ENCODE measurements around the gene GPR78. TPM values are rescaled to one million over a fixed set of nuclear protein-coding genes. Genes with fewer than 3 reads are reported as not detected.
A peak's percentile ranks its signal among the peaks of the same experiment; 100 is the strongest.

Gene GPR78
- total RNA-seq, 1 donor from 2014 or later: 0.58 TPM

DNA sequence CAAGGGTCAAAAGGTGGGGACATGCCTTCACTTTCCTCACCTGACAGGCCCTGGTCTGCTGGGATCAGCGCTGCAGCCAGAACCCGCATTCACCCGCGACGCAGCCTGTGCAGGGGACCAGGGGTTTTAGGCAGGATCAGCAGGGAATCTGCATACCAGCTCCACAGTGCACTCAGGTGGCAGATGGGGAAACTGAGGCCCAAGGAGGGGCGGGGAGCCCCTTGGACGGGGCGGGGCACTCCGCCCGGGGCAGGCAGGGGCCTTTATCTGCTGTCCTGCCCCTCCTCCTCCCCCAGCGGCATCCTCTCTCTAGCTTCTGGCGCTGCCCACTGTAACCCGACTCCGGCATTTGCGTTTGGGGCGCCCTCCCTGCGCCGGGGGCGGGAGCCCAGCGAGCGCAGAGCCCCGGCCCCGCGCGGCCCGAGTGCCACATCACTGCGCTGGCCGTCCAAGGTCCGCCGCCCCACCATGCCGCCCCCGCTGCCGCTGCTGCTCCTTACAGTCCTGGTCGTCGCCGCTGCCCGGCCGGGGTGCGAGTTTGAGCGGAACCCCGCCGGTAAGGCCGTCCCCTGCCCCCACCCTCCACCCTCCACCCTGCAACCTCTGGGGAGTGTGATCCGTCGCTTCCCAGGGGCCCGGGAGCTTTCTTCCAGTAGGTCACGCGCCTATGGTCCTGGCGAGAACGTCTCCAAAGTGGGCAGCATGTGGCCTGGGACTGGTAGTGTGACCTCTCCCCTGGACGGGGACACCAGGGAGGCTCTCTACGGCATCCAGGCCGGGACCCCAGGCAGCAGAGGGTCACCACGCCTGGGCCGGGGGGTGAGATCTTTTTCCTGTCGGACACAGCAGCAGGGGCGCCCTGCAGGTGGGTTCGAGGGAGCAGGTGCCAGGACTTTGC is 12.4 kb downstream of the GPR78 start, which contains the start of gene CPZ:
TSS of gene CPZ (plus strand) at position 400 of the 898 bp plus-strand sequence. CDS start at position 469, 69 bp downstream.
- no peak for DNase-seq (ENCODE audit: low spot score)
- ATAC-seq: peak; percentile 20
- intact Hi-C loops (cut with DNase I): loop anchor here (5.0 kb wide), 1 partner anchor 125 kb away; no protein-coding TSS in a partner anchor

DNA sequence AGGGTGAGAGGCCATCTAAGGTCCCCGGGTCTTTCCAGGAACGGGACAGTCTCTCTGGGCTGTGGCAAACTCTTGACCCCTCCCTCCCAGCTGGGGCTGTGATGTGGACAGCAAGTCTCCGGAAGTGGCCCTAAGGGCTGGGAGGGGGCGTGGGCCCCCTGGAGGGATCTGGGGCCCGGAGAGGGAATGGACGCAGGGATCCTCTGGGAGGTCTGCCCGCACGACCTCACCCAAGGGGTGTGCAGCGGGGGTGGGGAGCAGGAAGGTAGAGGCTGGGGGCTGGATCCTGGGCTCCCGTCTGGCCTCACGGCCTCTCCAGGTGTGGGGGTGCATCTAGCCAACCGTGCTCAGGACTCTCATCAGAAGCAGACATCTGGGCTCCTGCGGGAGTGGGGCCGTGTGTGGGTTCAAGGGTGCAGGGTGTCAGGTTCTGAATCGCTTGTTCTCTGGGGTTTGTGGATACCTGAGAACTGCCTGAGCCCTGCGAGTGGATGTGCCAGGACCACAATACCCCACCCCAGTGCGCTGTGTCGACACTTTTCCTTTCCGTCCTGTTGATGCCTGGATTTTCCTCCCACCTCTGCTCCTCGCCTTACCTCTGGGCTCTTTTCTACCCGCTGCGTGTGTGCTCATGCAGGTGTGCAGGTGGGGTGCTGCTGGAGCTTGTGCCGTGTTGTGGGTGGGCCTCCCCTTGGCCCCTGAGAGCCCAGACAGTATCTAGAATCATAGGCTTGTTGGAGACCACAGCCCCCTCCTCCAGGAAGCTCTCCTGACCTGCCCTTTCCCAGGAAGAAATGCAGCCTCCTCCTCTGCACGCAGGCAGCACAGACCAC is 13.3 kb downstream of the GPR78 start:
- DNase-seq (ENCODE audit: low spot score): no peak
- ATAC-seq: no peak
- intact Hi-C loops (cut with DNase I): loop anchor here (5.0 kb wide), 1 partner anchor 126 kb away; no protein-coding TSS in a partner anchor

DNA sequence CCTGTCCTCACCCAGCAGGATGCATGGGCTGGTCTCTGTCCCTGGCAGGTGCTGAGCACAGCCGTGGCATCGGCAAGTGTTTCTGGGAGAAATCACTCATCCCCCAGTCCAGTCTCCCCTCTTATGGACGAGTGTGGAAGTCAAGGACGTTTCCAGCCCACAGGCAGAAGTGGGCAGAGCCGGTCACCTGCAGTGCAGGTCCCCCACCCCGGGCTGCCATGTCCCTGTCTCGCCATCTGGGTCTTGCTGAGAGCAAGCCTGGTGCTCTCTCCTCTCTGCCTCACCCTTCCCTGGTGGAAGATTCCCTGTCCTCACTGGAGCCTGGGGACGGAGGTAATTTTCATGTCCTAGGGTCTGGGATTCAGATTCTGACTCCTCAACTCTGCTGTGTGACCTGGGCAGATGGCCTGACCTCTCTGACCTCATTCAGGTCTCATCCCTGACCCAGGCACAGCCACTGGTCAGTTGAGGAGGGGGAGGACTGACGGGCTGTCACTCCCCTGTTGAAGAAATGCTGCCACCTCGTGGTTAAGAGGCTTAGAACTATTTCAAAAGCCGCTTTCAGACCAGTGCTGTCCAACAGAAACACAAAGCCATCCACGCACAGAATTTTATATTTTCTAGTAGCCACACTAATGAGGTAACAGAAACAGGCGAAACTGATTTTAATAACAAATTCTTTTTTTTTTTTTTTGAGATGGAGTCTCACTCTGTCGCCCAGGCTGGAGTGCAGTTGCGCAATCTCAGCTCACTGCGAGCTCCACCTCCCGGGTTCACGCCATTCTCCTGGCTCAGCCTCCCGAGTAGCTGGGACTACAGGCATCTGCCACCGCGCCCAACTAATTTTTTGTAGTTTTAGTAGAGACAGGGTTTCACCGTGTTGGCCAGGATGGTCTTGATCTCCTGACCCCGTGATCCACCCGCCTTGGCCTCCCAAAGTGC is 14.2 kb downstream of the GPR78 start:
- intact Hi-C loops (cut with DNase I): loop anchor here (5.0 kb wide), 1 partner anchor 127 kb away; no protein-coding TSS in a partner anchor
- no peak for DNase-seq (ENCODE audit: low spot score)
- peak; percentile 69 for ATAC-seq

DNA sequence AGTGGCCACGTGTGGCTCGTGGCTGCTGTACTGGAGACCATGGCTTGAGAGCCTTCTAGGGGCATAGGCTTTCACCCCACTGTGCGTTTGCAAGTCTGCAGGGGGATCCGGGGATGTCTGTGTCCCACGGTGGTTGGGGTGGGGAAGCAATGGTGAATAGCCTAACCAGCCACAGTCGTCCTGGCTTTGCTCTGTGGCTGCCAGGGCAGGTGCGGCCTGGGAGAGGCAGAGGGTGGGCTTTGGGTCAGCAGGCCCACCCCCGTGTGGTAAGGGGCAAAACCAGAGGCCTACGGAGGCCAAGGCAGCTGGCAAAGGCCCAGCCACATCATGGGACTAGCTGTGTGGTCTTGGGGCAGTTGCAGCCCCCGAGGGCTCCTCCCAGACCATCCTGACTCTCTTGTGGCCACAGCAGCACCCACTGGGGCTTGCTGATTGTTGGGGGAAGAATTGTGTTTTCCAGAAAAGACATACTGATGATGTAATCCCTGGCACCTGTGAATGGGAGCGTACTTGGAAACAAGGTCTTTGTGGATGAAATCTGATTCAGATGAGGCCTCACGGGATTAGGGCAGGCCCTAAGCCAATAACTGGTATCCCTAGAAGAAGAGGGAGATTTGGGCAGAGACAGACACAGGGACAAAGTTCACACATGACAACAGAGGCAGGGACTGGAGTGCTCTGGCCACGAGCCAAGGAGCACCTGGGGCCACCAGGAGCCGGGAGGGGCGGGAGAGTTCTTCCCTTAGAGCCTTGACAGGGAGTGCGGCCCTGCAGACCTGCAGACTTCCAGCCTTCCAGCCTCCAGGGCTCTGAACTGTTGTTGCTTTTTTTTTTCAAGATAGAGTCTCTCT is 15.3 kb downstream of the GPR78 start:
- intact Hi-C loops (cut with DNase I): no loop called here
- ATAC-seq: no peak
- no peak for DNase-seq (ENCODE audit: low spot score)

DNA sequence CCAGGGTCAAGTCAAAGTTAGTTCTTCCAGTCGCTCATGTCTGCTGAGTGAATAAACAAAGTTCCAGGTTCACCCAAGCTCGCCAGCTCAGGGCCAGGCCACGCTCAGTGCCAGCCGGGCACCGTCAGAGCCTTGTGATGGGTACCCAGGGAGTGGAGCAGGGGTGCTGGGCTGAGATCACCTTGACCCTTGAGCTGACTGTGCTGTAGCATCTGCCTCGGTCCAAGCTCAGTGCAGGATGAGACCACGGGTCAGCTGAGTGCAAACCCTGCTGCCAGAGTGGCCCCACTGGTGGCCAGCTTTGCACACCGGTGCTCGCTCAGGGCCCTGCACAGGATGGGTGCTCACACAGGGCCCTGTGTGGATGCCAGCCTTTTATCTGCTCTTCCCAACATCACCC is 16.7 kb downstream of the GPR78 start:
- intact Hi-C loops (cut with DNase I): no loop called here
- ATAC-seq: no peak
- DNase-seq (ENCODE audit: low spot score): no peak

DNA sequence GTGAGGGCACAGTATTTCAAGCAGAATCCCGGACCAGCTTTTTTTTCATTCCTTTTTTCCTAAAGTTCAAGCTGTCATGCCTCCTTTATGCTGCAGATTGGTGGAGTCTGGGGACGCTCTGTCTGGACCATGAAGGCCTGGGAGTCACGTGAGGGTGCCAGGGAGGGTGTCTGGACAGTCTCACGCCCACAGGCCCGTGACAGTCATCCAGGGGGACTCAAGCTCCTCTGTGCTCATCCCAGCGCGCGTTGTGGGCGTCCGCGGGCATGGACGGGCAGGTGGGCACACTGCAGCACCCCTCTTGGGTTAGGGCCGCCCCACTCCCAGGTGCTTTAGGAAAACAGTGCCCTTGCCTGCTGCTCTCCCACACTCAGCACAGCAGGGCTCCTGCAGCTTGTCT is 17.1 kb downstream of the GPR78 start:
- no peak for DNase-seq (ENCODE audit: low spot score)
- no peak for ATAC-seq
- intact Hi-C loops (cut with DNase I): no loop called here

DNA sequence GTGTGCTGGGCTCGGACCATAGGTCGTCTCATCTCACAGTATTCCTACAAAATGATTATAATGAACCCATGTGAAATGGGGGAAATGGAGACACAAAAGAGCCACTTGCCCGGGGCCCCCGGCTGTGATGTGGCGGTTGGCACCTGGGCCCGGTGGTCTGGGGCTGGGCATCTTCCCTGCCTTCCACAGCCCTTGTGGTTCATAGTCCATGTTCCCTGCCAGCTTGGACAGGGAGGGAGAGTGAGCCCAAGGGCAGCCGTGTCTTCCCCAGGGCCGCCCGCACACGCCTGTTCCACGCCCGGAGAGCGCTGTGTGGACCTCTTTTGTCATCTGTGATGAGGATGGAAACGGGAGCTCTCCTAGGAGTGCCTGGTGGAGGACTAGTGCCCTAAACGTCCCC is 17.6 kb downstream of the GPR78 start:
- ATAC-seq (no peak), DNase-seq (ENCODE audit: low spot score) (no peak)
- intact Hi-C loops (cut with DNase I): no loop called here

DNA sequence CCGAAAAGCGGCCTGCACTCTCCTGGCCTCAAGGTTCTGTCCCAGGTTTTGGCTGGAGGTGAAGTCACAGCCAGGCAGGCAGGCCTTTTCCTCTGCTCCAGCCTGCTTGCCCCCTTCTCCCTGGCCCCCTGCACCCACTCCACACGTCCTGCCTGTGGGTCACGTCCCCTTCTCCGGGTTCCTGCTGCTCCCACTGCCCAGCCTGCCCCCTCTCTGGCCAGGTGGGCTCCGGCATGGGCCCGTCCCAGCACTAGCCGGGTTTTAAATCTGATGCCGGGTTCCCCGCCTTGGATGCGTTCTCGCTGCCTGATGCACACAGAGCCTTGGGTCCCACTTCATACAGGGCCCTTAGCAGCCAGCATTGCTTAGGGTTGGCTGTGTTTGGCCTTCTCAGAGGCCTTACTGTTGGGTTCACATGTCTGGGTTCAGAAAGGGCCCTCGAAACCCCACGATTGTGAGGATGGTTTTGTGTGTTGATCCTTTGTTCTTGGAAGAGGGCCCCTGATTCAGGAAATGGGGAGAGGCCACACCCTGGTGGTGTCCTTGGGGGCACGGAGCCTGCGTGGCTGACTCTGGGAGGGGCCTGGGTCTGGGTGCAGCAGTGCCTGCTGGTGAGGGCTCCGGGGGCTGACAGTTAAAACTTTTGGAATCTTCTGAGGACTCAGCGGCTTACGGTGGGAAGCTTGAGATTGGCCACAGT is 18.3 kb downstream of the GPR78 start:
- DNase-seq (ENCODE audit: low spot score) (no peak), ATAC-seq (no peak)
- intact Hi-C loops (cut with DNase I): no loop called here

DNA sequence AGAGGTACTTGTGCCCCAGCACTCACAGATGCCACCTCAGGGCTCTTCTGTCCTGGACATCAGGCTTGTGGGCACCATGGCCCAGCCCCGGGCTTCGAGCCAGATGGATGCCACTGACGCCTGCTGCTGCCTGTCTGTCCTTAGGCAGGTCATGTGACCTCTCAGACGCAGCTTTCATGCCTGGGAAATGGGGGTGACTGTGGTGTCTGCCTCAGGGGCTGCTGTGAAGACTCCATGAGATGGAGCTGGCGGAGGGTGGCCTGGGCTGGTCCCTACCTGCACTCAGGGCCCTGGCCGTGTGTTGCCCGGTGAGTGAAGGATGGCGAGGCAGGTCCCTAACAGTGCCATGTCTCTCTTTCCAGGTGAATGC is 18.9 kb downstream of the GPR78 start:
- DNase-seq (ENCODE audit: low spot score) (no peak), ATAC-seq (no peak)
- intact Hi-C loops (cut with DNase I): no loop called here

DNA sequence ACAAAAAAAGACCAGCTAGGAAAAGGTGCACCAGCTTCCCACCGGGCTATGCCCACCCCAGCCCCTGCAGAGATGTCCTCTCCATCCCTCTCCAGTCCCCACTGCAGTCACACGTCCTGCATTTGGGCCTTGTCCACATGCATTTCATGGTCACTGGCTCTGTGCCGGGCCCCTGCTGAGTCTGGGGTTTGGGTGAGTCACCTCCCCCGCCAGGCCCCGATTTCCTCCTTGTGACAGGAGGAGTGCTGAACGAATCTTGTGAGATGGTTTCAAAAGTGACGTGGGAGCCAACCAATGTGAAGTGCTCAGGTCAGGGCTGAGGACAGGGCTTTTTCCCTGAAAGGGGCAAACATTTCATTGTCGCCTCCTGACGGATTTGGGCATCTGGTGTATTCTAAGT is 19.5 kb downstream of the GPR78 start:
- DNase-seq (ENCODE audit: low spot score): no peak
- no peak for ATAC-seq
- intact Hi-C loops (cut with DNase I): loop anchor here (10.0 kb wide), 1 partner anchor 315 kb away; no protein-coding TSS in a partner anchor

DNA sequence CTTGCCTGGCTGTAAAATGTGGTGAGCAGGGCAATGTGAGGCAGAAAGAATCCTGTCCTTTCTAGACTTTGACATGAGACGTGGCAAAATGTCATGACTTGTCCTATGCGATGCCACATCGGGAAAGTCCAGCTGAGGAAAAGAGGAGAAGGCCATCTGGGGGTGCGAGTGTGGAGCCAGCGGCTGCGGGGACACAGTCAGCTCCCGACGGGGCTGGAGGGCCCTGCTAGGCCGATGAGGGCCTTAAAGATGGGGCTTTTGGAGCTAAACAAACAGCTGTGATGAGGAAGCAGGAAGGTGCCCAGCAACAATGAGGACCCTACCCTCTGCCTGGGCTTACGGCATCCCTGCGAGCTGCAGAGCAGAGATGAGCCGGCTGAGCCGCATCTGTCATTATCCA is 20.1 kb downstream of the GPR78 start:
- DNase-seq (ENCODE audit: low spot score): no peak
- no peak for ATAC-seq
- intact Hi-C loops (cut with DNase I): loop anchor here (10.0 kb wide), 1 partner anchor 315 kb away; no protein-coding TSS in a partner anchor

DNA sequence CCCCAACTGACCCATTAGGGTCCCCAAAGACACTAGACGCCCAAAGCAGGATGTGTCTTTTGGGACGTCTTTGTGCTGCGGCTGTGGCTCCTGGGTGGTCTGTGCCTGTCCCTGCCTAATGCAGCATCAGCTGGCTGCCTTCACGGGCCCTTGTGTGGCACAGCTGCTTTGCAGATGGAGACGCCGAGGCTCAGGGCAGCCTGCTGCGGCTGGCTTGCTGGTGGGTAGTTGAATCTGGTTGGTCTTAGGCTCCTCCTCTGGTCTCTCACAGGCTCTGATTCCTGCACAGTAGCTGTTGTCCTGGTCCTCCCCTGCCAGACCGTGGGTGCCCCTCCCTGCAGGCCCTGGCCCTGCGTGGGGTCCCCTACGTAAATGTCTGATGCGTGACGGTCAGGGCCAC is 20.5 kb downstream of the GPR78 start:
- intact Hi-C loops (cut with DNase I): loop anchor here (10.0 kb wide), 1 partner anchor 314 kb away; no protein-coding TSS in a partner anchor
- DNase-seq (ENCODE audit: low spot score) (no peak), ATAC-seq (no peak)

DNA sequence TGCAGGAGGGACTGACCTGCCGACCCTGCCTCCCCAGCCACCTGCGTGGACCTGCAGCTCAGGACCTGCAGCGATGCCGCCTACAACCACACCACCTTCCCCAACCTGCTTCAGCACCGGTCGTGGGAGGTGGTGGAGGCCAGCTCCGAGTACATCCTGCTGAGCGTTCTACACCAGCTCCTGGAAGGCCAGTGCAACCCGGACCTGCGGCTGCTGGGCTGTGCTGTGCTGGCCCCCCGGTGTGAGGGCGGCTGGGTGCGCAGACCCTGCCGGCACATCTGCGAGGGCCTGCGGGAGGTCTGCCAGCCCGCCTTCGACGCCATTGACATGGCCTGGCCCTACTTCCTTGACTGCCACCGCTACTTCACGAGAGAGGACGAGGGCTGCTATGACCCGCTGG is 20.9 kb downstream of the GPR78 start:
- DNase-seq (ENCODE audit: low spot score) (no peak), ATAC-seq (no peak)
- intact Hi-C loops (cut with DNase I): loop anchor here (10.0 kb wide), 1 partner anchor 314 kb away; no protein-coding TSS in a partner anchor

DNA sequence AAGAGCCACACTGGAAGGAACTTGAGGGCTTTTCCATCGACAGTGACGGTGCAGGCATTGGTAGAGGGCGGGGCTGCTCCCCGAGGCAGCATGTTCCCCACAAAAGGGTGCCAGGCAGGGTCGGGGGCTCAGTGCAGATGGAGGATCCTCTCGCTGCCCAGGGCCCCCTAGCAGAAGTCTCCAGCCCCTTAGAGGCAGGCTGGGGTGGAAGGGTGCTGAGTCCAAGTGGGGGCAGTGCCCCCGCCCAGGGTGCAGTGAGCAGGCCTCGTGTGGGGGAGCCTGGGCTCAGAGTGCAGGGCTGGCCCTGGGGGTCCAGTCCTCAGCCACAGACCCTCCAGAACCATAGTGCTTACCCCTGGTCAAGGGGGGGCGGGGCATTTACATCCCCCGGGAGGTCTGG is 21.4 kb downstream of the GPR78 start:
- DNase-seq (ENCODE audit: low spot score): no peak
- ATAC-seq: no peak
- intact Hi-C loops (cut with DNase I): loop anchor here (10.0 kb wide), 1 partner anchor 313 kb away; no protein-coding TSS in a partner anchor

DNA sequence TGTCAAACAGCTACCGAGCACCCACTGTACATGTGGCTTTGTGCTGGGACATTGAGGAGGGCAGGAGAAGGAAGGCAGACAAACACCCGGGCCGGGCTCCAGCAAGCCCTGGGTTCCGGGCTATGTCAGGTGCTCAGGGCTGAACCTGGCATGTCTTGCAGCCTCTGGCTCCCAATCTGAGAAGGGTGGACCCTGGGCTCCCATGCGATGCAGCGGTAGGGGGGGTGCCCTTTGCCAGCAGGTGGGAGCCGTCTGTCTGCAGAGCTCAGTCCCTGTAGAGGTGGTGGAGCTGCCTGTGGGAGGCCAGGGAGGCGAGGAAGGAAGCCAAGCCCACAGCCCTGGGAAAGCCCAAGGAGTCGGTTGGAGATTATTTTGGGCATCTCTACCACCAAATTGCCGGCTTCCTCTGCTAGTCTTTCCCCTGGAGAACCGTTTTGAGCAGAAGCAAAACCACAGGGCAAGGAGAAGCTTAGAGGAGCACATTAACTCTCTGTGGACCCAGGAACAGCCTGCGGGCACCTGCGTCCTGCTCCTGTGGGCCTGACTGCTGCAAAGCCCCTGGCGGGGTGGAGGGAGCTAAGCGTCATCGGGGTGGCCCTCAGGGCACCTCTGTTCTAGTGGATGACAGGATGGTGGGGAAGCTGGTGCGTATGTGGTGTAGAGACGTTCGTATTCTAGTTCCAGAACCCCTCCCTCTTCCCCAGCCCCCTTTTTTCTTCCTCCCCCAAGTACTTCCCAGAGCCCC is 22.7 kb downstream of the GPR78 start:
- intact Hi-C loops (cut with DNase I): loop anchor here (10.0 kb wide), 1 partner anchor 312 kb away; no protein-coding TSS in a partner anchor
- DNase-seq (ENCODE audit: low spot score): no peak
- ATAC-seq: no peak

DNA sequence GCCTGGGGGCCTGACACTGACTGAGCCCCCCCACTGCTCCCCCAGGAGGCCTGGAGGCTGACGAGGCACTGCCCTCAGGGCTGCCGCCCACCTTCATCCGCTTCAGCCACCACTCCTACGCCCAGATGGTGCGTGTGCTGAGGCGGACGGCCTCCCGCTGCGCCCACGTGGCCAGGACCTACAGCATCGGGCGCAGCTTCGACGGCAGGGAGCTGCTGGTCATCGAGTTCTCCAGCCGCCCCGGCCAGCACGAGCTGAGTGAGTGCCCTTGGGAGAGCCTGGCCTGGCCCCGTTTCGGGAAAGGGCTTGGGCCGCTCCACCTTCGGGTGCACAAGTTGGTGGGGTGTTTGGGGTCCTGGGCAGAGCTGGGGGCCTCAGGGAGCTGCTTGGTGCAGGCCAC is 23.7 kb downstream of the GPR78 start:
- DNase-seq (ENCODE audit: low spot score) (no peak), ATAC-seq (no peak)
- intact Hi-C loops (cut with DNase I): loop anchor here (10.0 kb wide), 1 partner anchor 311 kb away; no protein-coding TSS in a partner anchor
